ENCODE measurements around the gene KIF1A. TPM values are rescaled to one million over a fixed set of nuclear protein-coding genes. Genes with fewer than 3 reads are reported as not detected.

The KIF1A gene
- total and polyA plus RNA-seq, 2 donors, result 1.2 to 5.2 TPM

DNA sequence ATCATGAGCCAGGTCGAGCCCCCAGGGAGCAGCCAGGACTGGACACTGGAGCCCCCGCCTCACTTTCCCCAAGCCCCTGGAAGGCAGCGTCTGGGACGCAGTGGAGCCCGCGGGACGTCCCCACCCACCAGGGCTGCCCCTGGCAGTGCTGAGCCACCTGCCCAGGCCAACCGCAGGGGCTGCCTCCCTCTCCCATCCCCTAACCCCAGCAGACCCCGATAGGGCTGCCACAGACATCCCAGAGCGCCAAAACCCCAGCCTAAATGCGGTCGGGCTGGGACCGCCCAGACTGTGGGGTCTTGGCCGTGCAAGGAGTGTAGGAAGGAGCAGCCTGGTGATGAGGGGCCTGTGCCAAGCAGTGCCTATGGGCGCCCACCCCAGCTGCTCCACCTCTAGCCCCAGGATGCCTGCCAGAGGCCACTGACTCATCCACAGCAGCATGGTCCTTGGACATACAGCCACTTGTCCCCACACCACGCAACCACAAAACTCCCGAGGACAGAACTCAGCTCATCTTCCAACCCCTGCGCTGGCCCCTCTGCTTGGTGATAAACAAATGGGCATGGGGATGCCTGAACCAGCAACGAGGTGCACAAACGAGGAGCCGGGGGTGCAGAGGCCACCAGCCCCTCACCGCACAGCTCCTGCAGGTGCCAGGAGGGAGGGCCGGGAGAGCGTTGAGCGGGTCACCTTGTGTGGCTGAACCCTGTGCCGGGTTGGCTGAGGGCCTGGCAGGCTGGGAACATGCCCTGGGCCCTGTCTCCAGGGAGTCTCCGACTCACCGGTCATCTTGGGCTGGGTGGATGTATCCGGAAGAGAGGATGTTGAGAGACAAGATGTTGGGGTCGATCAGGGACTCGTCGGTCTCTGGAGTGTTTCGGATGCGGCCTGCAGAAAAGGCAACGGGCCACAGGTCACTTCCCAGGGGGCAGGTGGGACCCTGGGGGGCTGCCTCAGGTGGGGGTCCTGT is 83.5 kb downstream of the KIF1A start:
- 81% methylated on average over 35 of the region's 35 CpGs for WGBS
- H3K4me1 ChIP-seq (ENCODE audit: insufficient read depth), result no peaks in the 10 kb centered on the region
- H3K4me3 ChIP-seq (ENCODE audit: low read depth, low read length), result no peak overlapping the region
- H3K27ac ChIP-seq (ENCODE audit: low read depth), result no peak overlapping the region
- DNase-seq (ENCODE audit: extremely low spot score), result no peak
- no peaks in the 10 kb centered on the region for H3K36me3 ChIP-seq (ENCODE audit: insufficient read depth)

DNA sequence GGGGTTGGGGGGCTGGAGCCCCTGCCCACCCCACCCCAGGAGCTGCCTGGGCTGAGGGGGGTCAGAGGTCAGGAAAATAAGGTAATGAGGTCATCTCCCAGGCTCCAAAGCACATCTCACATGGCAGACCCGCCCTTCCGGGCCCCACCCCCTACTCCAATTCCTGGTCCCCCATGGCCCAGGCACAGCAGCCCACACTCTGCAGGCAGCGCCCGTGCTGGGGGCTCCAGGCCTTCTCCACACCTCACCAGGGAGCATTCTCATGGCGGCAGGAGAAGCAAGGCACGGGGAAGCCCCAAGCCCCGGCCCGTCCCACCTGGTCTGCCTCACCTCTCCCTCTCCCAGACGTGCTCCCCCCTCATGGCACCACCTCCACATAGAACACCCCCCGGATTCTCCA is 84.5 kb downstream of the KIF1A start:
- Histone ChIP-seq H3K4me1 (ENCODE audit: insufficient read depth) (no peaks in the 10 kb centered on the region), H3K27ac (ENCODE audit: low read depth) (no peak overlapping the region), H3K4me3 (ENCODE audit: low read depth, low read length) (no peak overlapping the region), H3K36me3 (ENCODE audit: insufficient read depth) (no peaks in the 10 kb centered on the region)
- no peak for DNase-seq (ENCODE audit: extremely low spot score)
- whole genome bisulfite sequencing, result 88% methylated on average over 10 of the region's 10 CpGs

DNA sequence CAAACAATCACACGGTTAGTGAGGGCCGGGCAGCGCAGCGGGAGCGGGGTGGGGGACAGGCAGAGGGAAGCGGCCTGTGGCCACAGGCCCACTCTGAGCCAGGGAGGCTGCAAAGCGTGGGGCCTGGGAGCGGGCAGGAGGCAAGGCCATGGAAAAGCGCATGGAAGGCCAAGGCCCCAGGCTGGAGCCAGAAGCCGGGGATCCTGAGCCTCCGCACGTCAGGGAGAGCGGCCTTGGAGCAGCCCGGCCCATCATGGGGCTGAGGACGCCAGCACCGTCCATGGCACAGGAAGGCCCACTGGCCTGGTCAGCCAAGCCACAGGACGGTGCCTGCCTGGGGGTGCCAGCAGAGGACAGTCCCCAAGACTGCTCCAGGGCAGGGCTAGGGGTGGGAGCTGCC is 85.3 kb downstream of the KIF1A start:
- DNase-seq (ENCODE audit: extremely low spot score), result no peak
- Histone ChIP-seq H3K4me1 (ENCODE audit: insufficient read depth) (no peaks in the 10 kb centered on the region), H3K4me3 (ENCODE audit: low read depth, low read length) (no peak overlapping the region), H3K36me3 (ENCODE audit: insufficient read depth) (no peaks in the 10 kb centered on the region), H3K27ac (ENCODE audit: low read depth) (no peak overlapping the region)
- WGBS, result 92% methylated on average over 17 of the region's 17 CpGs

DNA sequence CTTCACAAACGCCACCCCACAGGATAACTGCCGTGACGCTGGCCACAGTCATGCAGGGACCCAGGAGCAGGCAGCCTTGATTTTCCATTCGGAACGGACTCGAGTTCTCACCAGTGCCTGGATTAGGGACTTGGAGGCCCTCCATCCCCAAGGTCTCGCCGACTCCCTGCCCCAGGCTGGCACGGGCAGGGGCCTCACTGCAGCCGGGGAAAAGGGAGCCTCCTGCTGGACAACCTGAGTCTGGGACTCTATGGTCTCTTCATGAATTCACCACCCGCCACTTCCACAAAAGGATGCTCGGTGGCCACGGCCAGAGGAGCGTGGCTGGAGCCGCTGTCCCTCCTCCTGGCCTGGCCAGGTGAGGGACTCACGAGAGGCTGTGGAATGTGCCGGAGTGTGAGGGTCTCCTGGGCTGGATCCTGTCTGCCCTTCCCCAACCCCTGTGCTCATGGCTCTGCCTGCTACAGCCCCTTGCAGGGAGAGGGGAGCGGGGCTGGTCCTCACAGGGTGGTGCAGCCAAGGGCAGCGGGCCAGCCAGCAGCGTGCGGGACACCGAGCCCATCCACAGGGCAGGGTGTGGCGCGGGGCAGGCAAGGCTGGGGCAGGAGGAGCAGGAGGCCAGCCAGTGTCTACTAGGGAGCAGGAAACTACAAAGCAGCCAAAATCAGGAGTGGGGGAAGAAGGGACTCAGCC is 86.1 kb downstream of the KIF1A start:
- Histone ChIP-seq H3K4me3 (ENCODE audit: low read depth, low read length) (no peak overlapping the region), H3K4me1 (ENCODE audit: insufficient read depth) (no peaks in the 10 kb centered on the region), H3K36me3 (ENCODE audit: insufficient read depth) (no peaks in the 10 kb centered on the region), H3K27ac (ENCODE audit: low read depth) (no peak overlapping the region)
- 79% methylated on average over 24 of the region's 24 CpGs for WGBS
- DNase-seq (ENCODE audit: extremely low spot score), result no peak

- no peaks in the 10 kb centered on the region for H3K4me1 ChIP-seq (ENCODE audit: insufficient read depth)
- WGBS, result 84% methylated on average over 10 of the region's 10 CpGs
- no peaks in the 10 kb centered on the region for H3K36me3 ChIP-seq (ENCODE audit: insufficient read depth)
- no peak overlapping the region for H3K27ac ChIP-seq (ENCODE audit: low read depth)
- H3K4me3 ChIP-seq (ENCODE audit: low read depth, low read length), result no peak overlapping the region
- no peak for DNase-seq (ENCODE audit: extremely low spot score)
Measured at GRCh38 chr2:240732911-240733622, 87.0 kb downstream of the KIF1A start.

DNA sequence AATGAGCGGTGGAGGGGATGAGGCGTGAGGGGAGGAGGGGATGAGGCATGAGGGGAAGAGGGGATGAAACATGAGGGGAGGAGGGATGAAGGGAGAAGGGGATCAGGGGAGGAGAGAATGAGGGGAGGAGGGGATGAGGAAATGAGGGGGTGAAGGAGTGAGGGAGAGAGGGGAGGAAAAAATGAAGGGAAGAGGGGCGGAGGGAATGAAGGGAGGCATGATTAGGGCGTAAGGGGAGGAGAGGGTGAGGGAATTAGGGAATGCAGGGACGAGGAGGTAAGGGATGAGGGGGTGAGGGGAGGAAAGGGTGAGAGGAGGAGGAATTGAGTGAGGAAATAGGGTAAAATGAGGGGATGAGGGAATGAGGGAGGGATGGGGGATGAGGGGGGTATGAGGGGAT is 87.8 kb downstream of the KIF1A start:
- H3K36me3 ChIP-seq (ENCODE audit: insufficient read depth), result no peaks in the 10 kb centered on the region
- no peak overlapping the region for H3K4me3 ChIP-seq (ENCODE audit: low read depth, low read length)
- no peak overlapping the region for H3K27ac ChIP-seq (ENCODE audit: low read depth)
- WGBS, result 84% methylated on average over 5 of the region's 5 CpGs
- DNase-seq (ENCODE audit: extremely low spot score), result no peak
- no peaks in the 10 kb centered on the region for H3K4me1 ChIP-seq (ENCODE audit: insufficient read depth)

DNA sequence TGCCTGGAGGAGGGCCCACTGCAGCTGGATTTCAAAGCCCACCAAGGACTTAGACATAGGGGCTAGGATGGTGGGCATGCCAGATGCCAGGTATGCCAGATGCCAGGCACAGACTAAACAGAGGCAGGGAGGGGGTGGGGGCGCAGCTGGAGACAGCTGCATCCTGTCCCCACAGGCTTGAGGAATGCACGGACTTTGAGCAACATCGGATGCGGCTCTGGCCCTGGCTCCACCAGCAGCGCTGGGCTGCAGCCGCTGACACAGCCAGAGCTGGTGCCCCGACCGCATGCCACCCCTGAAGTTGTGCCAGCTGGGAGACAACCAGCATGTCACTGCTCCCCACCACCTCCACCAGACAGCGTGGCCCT is 88.9 kb downstream of the KIF1A start:
- Histone ChIP-seq H3K4me3 (ENCODE audit: low read depth, low read length) (no peak overlapping the region), H3K4me1 (ENCODE audit: insufficient read depth) (no peaks in the 10 kb centered on the region), H3K36me3 (ENCODE audit: insufficient read depth) (no peaks in the 10 kb centered on the region), H3K27ac (ENCODE audit: low read depth) (no peak overlapping the region)
- no peak for DNase-seq (ENCODE audit: extremely low spot score)
- 26% methylated on average over 9 of the region's 9 CpGs for WGBS

- no peak for DNase-seq (ENCODE audit: extremely low spot score)
- Histone ChIP-seq H3K4me3 (ENCODE audit: low read depth, low read length) (no peak overlapping the region), H3K4me1 (ENCODE audit: insufficient read depth) (no peaks in the 10 kb centered on the region), H3K27ac (ENCODE audit: low read depth) (no peak overlapping the region), H3K36me3 (ENCODE audit: insufficient read depth) (no peaks in the 10 kb centered on the region)
- WGBS, result 80% methylated on average over 10 of the region's 10 CpGs
Measured at GRCh38 chr2:240730501-240731177, 89.4 kb downstream of the KIF1A start.

DNA sequence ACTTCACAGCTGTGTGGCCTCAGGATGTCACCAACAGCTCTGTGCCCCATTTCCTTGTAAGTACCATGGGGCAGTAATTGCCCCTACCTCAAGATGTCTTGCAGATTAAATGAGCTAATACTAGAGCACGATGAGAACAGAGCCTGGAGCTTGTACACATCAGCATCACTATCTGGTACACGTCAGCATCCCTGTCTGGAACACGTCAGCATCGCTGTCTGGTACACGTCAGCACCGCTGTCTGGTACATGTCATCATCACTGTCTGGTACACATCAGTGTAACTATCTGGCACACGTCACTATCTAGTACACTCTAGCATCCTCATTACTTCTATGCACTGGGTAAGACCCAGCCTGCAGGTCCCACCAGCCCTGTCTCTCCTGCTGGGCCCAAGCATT is 91.2 kb downstream of the KIF1A start:
- 70% methylated on average over 7 of the region's 7 CpGs for WGBS
- Histone ChIP-seq H3K4me1 (ENCODE audit: insufficient read depth) (no peaks in the 10 kb centered on the region), H3K27ac (ENCODE audit: low read depth) (no peak overlapping the region), H3K4me3 (ENCODE audit: low read depth, low read length) (no peak overlapping the region), H3K36me3 (ENCODE audit: insufficient read depth) (no peaks in the 10 kb centered on the region)
- no peak for DNase-seq (ENCODE audit: extremely low spot score)

GRCh38 chr2:240728361-240728760 is 91.7 kb downstream of the KIF1A start:
- Histone ChIP-seq H3K4me1 (ENCODE audit: insufficient read depth) (no peaks in the 10 kb centered on the region), H3K27ac (ENCODE audit: low read depth) (no peak overlapping the region), H3K36me3 (ENCODE audit: insufficient read depth) (no peaks in the 10 kb centered on the region), H3K4me3 (ENCODE audit: low read depth, low read length) (no peak overlapping the region)
- DNase-seq (ENCODE audit: extremely low spot score), result no peak
- WGBS, result 92% methylated on average over 10 of the region's 10 CpGs

GRCh38 chr2:240727913-240728312 is 92.1 kb downstream of the KIF1A start:
- Histone ChIP-seq H3K4me1 (ENCODE audit: insufficient read depth) (no peaks in the 10 kb centered on the region), H3K27ac (ENCODE audit: low read depth) (no peak overlapping the region), H3K4me3 (ENCODE audit: low read depth, low read length) (no peak overlapping the region), H3K36me3 (ENCODE audit: insufficient read depth) (no peaks in the 10 kb centered on the region)
- no peak for DNase-seq (ENCODE audit: extremely low spot score)
- WGBS, result 90% methylated on average over 15 of the region's 15 CpGs

- 89% methylated on average over 14 of the region's 14 CpGs for WGBS
- no peak overlapping the region for H3K27ac ChIP-seq (ENCODE audit: low read depth)
- H3K4me3 ChIP-seq (ENCODE audit: low read depth, low read length), result no peak overlapping the region
- H3K36me3 ChIP-seq (ENCODE audit: insufficient read depth), result no peaks in the 10 kb centered on the region
- H3K4me1 ChIP-seq (ENCODE audit: insufficient read depth), result no peaks in the 10 kb centered on the region
- no peak for DNase-seq (ENCODE audit: extremely low spot score)
Measured at GRCh38 chr2:240727439-240727838, 92.6 kb downstream of the KIF1A start.

GRCh38 chr2:240726876-240727275 is 93.1 kb downstream of the KIF1A start:
- no peaks in the 10 kb centered on the region for H3K4me1 ChIP-seq (ENCODE audit: insufficient read depth)
- no peak overlapping the region for H3K27ac ChIP-seq (ENCODE audit: low read depth)
- no peak for DNase-seq (ENCODE audit: extremely low spot score)
- H3K36me3 ChIP-seq (ENCODE audit: insufficient read depth), result no peaks in the 10 kb centered on the region
- no peak overlapping the region for H3K4me3 ChIP-seq (ENCODE audit: low read depth, low read length)
- WGBS, result 86% methylated on average over 14 of the region's 14 CpGs

Measured in urinary bladder (tissue), 4 donors.